HEK293 (cell line): ENCODE data around the gene AMACR.

ENCODE experiments used
- CTCF ChIA-PET: fragments of 350-600 bp; formaldehyde crosslinking; extraction: SDS; loops from one replicate; lab custom pipeline; 2021; ENCODE audit warnings: antibody characterized with exemption; lab: Yijun Ruan, JAX
- POLR2A ChIA-PET: fragments of 300-600 bp; formaldehyde crosslinking; extraction: SDS; loops from one replicate; lab custom pipeline; 2020; ENCODE audit warnings: antibody characterized with exemption, inconsistent platforms; lab: Yijun Ruan, JAX
- H3K27ac ChIP-seq: fragments of 200-500 bp; sonication (Bioruptor generic); 2 replicates; pipeline ENCODE4 v1.5.1; 2014; ENCODE audit warnings: low read depth, low read length, control low read depth, inconsistent platforms; ENCODE audit errors: extremely low read depth
- H3K36me3 ChIP-seq, 2 experiments: fragments of 200-500 bp in 1 of 2; sonication (Bioruptor generic) in 1 of 2; 1 replicate in 1 of 2; 2 replicates in 1 of 2; pipeline ENCODE4 v1.5.1; 2014 to 2017; ENCODE audit warnings: inconsistent platforms in 2 of 2, low read length in 2 of 2; ENCODE audit not compliant: control insufficient read depth in 2 of 2, insufficient read depth in 1 of 2
- H3K4me1 ChIP-seq: fragments of 200-500 bp; sonication (Bioruptor generic); 2 replicates; pipeline ENCODE4 v1.5.1; 2014; ENCODE audit warnings: mild to moderate bottlenecking, low read length, inconsistent platforms; ENCODE audit not compliant: control insufficient read depth, insufficient read depth
- H3K4me3 ChIP-seq: 2 replicates; pipeline ENCODE4 v1.5.1; 2011; ENCODE audit warnings: low read depth, mild to moderate bottlenecking, control low read depth, low read length, moderate library complexity
- H3K9me3 ChIP-seq: fragments of 200-500 bp; sonication (Bioruptor generic); 2 replicates; pipeline ENCODE4 v1.5.1; 2014; ENCODE audit warnings: low read depth, low read length, inconsistent platforms; ENCODE audit not compliant: control insufficient read depth, insufficient read depth
- AEBP2 ChIP-seq: fragments of 450-650 bp; formaldehyde crosslinking; IDR thresholded peaks from 2 replicates; pipeline ENCODE4 v1.5.1; 2016; ENCODE audit warnings: missing biosample characterization, missing genetic modification characterization, borderline replicate concordance
- PRDM10 ChIP-seq: fragments of 450-650 bp; formaldehyde crosslinking; IDR thresholded peaks from 2 replicates; pipeline ENCODE4 v1.5.1; 2016; ENCODE audit warnings: missing biosample characterization, missing genetic modification characterization
- PRDM6 ChIP-seq: fragments of 450-650 bp; formaldehyde crosslinking; IDR thresholded peaks from 2 replicates; pipeline ENCODE4 v1.5.1; 2017; ENCODE audit warnings: missing biosample characterization, missing genetic modification characterization
- ZNF114 ChIP-seq: fragments of 450-650 bp; formaldehyde crosslinking; IDR thresholded peaks from 2 replicates; pipeline ENCODE4 v1.5.0; 2017; ENCODE audit warnings: missing biosample characterization, missing genetic modification characterization
- ZNF146 ChIP-seq: fragments of 450-650 bp; formaldehyde crosslinking; IDR thresholded peaks from 2 replicates; pipeline ENCODE4 v1.5.1; 2016; ENCODE audit warnings: missing biosample characterization, missing genetic modification characterization
- ZNF26 ChIP-seq: fragments of 450-650 bp; formaldehyde crosslinking; IDR thresholded peaks from 2 replicates; pipeline ENCODE4 v1.5.1; 2016; ENCODE audit warnings: missing biosample characterization, missing genetic modification characterization
- ZNF335 ChIP-seq: fragments of 450-650 bp; formaldehyde crosslinking; conservative IDR thresholded peaks from 2 replicates; pipeline ENCODE4 v1.5.1; 2016; ENCODE audit warnings: missing biosample characterization, missing genetic modification characterization
- ZNF37A ChIP-seq: fragments of 450-650 bp; IDR thresholded peaks from 2 replicates; pipeline ENCODE4 v1.5.1; 2018; ENCODE audit warnings: missing biosample characterization, missing genetic modification characterization
- ZNF404 ChIP-seq: fragments of 450-650 bp; formaldehyde crosslinking; IDR thresholded peaks from 2 replicates; pipeline ENCODE4 v1.5.1; 2017; ENCODE audit warnings: missing biosample characterization, missing genetic modification characterization
- ZNF549 ChIP-seq: fragments of 450-650 bp; IDR thresholded peaks from 2 replicates; pipeline ENCODE4 v1.5.1; 2018; ENCODE audit warnings: missing biosample characterization, missing genetic modification characterization, mild to moderate bottlenecking, inconsistent platforms, moderate library complexity
- ZNF558 ChIP-seq: fragments of 450-650 bp; formaldehyde crosslinking; IDR thresholded peaks from 2 replicates; pipeline ENCODE4 v1.5.1; 2016; ENCODE audit warnings: missing biosample characterization, missing genetic modification characterization
- ZNF626 ChIP-seq: fragments of 450-650 bp; sonication (Bioruptor Pico); formaldehyde crosslinking; IDR thresholded peaks from 2 replicates; pipeline ENCODE4 v1.5.1; 2018; ENCODE audit warnings: missing biosample characterization, missing genetic modification characterization, inconsistent platforms

Gene AMACR

GRCh38 chr5:34007201-34007620, 639 bp downstream of the AMACR start:
- H3K4me1 ChIP-seq, result peaks cover 9% of the 10 kb centered on the region

More at GRCh38 chr5:34007201-34007620, 639 bp downstream of the AMACR start:
- no peaks in the 10 kb centered on the region; the same call in 1 of the 2 replicates for H3K9me3 ChIP-seq
- H3K27ac ChIP-seq, result peak overlapping the region; percentile 92
- H3K36me3 ChIP-seq, result peaks cover 0 to 20% of the 10 kb centered on the region in 2 experiments; a peak in 1 of 3 replicates
- peak overlapping the region; percentile 81 for H3K4me3 ChIP-seq
- TF ChIP-seq ZNF626 (tag by site-specific recombination) (no peak), ZNF26 (tag by site-specific recombination) (no peak), PRDM10 (no peak), ZNF335 (peak; percentile 89), ZNF558 (tag by site-specific recombination) (0 out of 2 replicates have a peak, but pooled peaks have one; percentile 22), ZNF37A (no peak), AEBP2 (no peak), ZNF146 (tag by site-specific recombination) (no peak), ZNF114 (no peak), ZNF549 (no peak), ZNF404 (no peak), PRDM6 (tag by site-specific recombination) (no peak)
- TF ChIP-seq, all 188 proteins: peak for 2
- ChIA-PET CTCF (interaction anchor here (0.5 to 1.7 kb wide), 3 partner anchors 9 to 24 kb away, joined by 3 to 9 read pairs (median 6); no protein-coding TSS in a partner anchor), POLR2A (interaction anchor here (1.1 to 1.3 kb wide), 5 partner anchors 10 to 566 kb away, joined by 3 to 5 read pairs (median 4); partner anchors contain the start of genes C1QTNF3 and TARS1)
